Amniotic stem cell (primary cell): ENCODE data around the gene SPRED2.
A peak's percentile ranks its signal among the peaks of the same experiment; 100 is the strongest.

Experiments used
- DNase-seq: peaks from one replicate; lab custom pipeline; 2025; lab: John Stamatoyannopoulos, UW

Gene SPRED2

DNA sequence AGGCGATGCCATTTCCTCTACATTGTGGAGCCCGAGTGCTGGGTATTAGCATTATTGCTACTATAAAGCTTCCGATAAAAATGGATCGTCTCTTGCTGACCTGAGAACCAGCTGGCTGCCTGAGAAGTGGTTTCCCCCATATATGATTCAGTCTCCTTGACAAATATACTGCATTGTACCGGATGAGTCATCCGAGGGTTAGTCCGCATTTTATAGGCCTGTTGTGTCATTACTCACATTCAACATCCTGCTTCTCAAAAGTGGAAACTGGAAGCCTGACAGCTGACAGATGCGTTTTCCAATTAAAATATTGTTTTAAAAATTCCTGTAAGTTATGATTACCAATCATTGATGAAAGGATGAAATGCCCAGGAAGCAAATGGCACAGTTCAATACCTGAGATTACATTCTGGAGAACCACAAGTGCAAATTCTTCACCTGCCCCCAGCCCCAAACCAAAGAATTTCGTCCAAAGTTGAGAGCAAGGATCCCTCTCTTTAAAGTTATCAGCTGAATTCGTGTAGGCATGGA lies 65.7 kb downstream of the SPRED2 start:
- peak; percentile 85 for DNase-seq

DNA sequence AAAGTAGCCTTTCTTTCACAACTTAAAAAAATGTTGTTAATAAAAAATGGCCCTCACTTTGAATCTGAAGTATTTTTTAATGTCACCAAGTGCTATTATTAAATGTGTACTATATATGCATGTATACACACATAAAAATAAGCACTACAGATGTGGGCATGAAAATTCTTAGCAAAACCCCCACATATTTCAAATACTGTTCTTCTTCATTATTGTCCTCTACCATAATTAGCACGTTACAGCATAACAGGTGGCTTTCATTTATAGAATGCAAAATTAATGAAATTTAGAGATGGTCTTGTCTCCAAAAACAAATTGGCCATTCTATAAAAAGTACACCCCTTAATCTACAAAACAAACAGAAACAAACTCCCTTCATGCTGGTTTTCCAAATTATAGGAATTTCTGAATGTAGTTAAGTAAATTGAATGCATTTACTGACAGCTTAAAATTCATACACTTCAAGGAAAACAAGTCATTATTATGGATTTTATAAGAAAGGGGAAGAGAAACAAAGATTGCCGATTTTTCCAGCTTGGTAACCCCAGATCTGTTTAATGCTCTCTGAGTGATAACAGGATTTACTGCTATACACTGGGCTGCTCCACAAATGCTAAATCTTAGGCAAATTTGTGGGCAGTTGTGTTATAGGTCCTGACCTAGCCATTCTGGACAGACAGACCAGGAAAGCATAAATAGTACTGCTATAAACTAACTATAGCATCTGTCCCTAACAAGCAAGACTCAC lies 67.2 kb downstream of the SPRED2 start:
- DNase-seq: no peak

DNA sequence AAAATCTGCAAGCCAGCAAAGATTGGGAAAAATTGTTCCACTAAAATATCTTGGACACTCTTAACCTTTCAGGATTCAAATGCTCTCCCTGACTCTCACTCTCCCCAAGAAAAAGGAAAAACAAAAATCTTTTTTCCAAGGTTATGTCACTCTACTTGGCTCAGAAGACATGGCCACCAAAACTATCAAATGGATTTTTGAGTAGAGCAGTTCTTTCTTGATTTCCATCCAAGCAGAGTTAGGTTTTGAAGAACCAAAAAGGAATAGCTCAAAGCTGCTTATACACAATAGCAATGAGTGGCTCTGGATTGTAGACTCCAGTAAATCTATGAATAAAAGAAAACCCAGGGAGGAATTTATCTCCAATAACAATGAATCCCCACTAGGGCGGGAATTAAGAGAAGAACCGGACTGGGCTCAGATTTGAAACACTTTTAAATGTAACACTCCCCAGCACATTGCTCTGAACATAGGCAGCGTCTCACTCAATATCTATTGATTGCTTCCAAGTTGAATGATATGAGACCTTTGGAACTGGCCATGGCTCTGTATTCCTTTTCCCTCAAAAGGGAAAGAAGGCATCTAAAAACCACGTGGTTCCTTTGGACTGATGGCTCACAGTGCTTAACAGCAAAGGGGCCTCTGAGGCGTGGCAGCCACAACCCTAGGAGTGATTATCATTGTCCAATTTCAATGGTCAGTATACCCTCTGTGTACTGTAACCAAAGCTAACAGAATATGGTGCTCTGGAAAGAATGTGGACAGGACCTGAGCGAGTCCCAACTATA lies 68.3 kb downstream of the SPRED2 start:
- no peak for DNase-seq

DNA sequence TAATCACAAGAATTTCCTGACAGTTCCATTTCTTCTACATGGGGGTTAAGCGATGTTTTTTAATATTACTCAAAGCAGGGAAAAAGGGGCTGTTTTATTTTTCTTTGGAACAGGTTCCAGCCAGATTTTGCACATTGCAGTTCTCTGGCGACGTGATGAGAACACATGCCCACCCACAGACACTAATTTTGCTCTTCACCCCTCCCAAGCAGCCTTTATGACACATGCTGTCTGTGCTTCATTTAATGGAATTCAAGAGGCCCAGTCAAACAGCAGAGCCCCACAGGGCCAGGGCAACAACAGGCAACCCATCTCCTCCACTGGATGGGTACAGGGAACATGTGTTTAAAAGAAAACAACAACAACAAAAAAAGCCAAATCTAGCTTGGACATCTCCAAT lies 70.8 kb downstream of the SPRED2 start:
- DNase-seq: no peak

DNA sequence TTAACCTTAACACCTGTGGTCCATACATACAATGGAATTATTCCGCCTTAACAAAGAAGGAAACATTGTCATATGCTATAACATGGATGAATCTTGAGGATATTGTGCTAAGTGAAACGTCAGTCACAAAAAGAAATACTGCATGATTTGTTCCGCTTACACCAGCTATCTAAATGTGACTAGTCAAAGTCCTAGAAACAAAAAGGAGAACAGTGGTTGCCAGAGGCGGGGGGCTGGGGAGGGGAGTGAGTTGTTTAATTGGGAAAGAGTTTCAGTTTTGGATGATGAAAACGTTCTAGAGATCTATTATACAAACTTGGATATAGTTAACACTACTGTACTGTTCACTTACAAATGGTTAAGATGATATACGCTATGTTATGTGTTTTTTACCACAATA lies 72.0 kb downstream of the SPRED2 start:
- DNase-seq: no peak

DNA sequence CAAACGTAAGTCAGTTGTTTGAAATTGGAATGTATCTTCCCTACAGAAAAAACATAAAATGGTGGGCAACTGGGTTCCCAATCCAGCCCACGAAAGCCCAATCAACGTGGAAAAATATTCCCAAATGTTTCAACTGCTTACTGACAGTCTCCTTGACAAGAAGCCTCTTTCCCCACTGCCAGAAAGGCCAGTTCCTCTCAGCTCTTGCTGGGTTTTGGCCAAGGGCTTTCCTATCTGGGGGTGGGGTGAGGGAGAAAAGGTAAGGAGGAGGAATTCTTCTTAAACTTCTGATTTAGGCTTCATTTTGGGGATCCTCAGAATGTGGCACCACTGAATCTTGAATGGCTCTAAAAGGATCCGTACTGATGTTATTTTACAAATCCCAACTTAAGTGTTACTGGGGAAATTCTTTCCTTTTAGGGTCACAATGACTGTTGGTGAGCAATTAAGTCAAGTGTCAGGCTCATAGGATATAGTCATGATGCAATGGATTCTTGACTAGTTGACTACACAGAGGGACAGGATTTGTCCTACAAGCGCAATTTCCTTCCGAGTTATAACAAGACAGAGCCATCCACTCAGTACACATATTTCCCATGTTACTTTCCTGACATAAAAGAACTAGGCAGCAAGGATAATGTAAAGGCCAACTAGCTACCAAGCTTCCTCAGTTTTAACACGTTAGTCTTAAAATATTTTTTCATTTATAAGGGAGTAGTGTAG lies 73.6 kb downstream of the SPRED2 start:
- peak; percentile 57 for DNase-seq

DNA sequence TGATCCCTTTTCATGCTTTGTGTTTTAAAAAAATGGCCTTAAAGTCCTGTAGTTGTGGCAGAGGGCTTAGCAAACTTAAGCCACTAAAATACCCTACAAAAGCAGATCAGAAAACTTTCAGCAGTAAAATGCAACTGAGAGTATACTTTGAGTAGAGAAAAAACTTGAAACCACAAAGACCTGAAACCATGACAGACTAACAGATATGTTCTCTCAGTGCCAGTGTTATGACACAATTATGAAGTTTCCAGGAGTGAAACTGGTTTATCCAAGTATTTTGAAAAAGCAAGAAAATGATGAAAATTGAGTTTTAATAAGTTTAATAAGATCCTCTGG lies 74.5 kb downstream of the SPRED2 start:
- no peak for DNase-seq

DNA sequence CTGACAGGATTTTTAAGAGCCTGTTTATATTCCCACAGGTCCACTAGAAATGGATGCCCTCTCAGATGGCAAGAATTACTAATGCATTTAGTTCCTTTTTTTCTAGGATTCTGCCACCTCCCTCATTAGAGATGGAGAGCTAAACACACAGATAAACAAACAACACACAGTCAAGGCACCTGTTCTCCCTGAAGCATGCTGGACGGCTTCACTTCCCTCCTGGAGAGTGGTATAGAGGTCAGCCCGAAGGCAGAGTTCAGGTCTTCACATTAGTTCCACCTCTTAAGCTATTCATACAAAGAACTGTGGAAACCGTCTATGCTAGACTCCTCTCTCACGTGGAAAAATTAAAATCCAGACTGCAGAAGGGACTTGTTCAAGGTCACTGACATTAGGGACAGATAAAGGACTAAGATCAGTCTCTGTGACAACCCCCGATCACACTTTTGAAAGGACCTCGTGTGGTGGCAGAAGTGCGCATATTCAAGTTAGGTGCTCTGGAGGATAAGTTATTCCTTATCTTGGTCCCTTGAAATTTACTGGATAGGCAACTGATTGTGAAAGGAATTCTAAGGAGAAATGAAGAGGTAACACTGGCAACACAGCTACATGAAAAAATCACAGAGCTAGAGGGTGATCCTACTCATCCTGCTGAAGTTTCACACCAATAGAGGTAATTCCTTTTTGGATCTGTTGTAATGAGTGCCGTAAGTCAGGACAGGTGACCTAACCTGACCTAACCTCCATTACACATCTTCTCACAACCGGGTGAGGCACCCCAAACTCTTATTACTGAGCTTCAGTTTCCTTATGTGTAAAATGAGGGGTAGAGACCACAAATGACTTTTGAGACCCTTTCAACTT lies 75.1 kb downstream of the SPRED2 start:
- no peak for DNase-seq

DNA sequence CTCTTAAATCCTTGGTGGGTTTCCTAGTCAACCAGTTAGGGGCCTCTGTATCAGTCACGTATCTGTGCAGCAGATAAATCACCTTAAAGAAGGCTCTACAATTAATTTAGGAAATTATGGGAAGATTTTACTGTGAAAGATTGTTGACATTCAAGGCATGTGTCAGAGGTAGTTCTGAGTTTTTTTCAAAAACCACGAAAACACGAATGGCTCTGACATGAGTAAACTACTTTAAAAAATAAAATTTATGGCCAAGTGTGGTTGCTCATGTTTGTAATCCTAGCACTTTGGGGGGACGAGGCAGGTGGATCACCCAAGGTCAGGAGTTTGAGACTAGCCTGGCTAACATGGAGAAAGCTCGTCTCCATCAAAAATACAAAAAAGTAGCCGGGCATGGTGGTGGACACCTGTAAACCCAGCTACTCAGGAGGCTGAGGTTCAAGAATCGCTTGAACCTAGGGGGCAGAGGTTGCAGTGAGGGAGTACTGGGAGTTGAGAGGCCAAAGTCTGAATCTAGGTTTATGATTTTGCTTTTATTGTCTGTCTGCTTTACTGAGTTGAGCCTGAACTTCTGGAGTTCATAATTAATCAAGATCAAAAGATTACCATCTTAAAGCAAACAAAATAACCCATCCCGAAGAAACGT lies 77.1 kb downstream of the SPRED2 start:
- no peak for DNase-seq

DNA sequence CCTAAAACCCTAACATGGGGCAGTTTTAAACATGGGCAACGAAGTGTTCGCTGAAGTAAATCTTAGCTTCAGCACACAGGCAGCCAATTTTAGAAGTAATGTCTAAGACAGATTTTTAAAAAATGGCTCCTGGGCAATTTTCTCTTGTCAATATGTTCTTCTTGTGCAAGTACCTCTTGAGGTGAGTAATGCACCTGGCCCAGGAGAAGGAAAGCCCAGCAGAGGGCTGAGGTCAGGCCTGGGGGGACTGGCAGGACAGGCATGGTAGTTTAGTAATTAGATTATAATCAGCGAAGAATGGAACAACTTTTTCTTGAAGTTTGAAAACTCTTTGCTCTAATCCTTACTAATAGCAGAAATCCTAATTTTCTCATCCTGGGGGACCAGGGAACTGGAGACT lies 77.6 kb downstream of the SPRED2 start:
- no peak for DNase-seq

DNA sequence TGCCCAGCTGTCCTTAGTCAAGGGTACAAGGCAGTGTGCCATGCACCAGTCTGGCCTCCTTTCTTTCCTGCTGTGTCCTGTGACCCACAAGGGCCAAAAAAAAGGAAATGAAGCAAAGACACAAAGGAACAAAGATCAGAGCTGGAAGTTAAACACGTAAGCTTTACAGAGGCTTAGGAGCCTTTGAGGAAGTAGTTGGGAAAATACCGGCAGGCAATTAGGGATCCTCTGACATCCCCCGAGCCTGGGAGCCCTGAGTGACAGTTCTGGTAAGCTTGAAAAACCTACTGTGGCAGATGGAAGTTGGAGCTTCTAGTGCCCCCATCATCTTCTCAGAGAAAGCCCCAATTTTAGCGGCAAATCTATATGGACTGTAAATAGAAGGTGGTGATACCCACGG lies 78.5 kb downstream of the SPRED2 start:
- no peak for DNase-seq

DNA sequence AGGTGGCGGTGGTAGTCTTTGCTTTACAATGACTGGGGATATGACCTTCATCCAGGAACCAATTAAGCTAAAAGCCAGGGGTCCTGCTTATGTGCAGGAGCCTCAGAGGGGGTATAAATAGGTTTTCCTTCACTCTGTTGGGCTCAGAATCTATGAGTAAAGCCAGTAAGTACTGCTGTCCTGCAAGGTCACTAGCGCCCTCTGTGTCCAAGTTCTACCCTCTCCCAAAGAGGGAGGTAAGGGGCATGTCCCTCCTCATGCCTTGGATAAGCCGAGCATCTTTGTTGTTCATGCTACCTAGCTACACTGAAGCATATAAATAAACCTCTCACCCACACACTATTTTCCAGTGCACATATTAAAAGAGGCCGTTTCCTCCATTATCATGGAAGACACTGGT lies 79.4 kb downstream of the SPRED2 start:
- no peak for DNase-seq

DNA sequence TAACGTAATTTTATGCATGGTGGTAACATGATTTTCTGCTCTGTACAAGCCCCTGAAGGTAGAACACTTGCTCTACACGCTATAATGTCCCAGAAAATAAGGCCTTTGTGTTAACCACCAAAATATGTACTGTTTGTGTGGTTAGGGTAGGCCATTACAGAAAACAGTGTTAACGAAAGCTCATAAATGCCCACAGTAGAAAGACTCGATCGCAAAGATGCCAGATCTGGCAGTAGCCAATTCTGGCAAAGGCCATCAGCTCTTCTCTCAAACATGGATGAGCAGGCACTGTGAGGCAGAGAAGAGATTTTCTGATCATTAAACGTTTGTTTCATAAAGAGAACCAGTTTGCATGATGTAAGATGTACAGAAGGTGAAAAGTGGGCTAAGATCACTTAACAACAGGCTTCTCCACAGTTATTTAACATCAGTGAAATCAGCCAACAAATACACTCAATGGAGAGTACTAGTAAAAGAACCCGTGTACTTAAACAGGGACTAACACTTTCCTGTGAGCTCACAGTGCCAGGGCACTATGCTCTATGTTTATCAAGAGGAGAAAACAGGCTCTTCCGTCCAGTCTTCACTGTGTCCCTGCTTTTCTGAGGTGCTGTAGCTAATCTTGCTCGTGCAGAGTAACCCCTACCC lies 80.3 kb downstream of the SPRED2 start:
- DNase-seq: no peak

DNA sequence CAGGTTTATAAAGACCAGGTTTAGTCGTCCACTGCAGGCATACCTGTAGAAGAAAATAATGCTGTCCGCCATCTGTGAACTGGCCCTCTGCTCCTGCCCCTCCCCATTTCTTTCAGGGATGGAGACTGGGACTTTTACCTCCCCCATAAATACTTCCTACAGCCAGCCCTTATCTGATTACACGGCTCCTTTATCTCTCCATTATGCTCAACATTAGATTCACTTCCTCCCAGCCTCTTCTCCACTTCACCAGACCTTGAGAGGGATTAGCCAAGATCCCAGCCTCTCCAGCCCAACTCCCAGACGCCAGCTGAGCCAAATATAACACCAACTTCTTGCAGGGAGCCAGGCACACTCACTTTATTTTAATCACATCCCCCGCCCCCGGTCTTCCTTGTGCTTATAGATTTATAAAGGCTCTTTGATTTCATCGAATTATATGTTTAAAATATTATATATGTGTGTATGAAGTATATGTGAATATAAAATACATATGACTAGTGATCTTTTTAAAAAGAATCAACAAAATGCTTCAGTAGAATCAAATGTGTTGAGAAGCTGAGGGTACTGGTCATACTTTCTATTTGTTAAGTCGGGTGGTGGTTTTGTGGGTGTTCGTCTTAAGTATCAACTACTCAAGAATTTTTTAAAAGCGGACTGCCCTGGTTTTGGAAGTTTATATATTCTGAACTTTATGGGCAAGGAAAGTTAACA lies 81.0 kb downstream of the SPRED2 start:
- no peak for DNase-seq

DNA sequence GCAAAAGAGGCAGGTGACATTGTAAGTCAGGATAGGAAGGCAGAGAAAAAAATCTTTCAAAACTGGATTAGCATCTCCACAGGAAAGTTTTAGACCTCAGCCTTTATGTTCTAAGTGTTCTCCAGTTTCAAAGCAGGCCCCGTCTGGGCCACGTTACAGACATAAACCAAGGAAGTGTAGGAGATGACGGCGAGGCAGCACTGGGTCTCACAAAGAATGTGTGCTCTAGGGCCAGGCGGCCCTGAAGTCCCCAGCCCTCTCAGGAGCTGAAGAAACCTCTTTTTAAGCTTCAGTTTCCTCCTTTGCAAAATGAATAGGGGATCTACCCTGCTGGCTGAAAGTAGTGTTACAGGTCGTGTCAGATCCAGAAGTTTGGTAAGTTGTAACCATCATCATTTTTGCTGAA lies 81.7 kb downstream of the SPRED2 start:
- DNase-seq: no peak

DNA sequence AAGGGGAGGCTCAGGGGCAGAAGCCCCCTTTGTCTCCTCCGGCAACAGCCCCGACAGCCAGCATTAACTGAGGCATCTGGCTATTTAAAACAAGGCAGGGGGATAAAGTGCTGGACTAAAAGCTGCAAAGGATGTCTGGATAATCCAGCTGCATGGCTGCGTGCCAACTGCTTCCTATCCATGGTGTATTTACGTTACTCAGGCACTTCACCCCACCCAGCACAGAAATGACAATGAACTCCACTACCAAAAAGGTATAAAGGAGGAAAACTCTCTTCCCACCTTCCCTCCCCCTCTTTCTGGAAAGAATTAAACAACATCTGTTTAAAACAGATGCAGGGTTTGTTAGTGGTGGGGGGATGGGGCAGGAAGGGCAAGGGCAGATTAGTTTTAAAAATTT lies 82.5 kb downstream of the SPRED2 start:
- peak; percentile 8 for DNase-seq

DNA sequence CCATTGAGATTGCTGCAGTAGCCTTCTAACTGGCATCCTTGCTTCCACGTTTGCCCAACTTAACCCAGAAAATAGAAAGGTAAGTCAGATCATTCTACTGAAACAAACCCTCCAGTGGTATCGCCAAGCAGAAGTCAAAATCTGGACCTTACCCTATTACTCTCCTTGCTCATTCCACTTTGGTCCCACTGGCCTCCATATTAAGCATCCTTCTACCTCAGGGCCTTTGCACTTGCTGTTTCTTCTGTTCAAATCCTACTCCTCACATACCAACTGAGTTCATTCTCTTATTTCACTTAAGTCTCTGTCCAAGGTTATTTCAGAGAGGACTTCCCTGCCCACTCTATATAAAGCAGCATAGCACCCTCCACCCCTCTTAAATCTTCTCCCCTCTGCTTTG lies 84.5 kb downstream of the SPRED2 start:
- no peak for DNase-seq

DNA sequence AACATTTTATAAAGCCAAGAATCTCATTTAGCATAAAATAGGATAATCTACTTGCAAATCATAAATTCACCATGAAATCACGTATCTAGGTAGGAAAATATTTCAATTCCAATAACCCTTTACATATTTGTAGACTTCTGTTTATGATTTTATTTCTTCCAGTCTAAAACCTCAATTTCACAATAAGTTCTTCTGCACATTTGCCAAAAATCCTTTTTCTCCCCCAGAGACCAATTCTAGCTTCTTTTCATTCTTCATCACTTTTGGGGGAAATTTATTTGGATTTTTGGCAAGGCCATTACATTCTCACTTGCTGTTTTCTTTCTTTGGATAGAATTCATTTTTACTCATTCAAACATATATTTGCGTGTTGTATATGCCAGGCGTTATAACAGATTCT lies 86.8 kb downstream of the SPRED2 start:
- DNase-seq: no peak

DNA sequence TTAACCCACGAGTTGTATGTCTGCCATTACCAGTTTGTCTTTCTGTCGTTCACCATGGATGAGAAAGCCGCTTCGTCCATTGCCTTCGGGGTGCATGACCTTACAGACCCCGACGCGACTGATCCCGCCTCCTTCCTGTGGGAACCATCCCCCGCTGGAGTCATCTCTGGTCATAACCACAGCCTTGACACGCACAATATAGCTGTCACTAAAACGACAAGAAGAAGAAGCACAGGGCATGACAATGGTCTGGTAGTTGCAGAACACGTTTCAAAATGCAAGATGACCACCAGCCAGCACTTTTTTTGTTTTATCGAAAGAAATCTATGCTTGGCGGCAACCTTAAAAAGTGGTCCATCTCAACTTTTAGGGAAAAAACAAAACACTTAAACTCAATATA lies 87.7 kb downstream of the SPRED2 start:
- DNase-seq: no peak

DNA sequence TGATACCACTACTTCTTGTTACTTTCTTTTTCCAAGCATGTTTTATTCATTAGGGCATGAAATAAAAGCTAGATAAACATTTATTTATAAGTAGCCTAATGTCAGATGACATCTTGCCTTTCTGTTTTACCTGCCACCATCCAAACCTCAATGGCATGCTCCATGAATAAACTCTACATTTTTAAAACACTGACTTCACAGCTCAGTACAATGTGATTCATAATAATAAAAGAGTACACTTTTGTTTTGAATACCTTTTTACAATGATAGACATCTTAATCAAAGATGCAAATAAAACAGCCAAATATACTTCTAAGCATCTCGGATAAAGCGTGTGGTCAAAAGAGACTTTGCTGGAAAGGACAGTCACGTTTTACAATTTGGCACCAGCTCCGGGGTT lies 88.2 kb downstream of the SPRED2 start:
- no peak for DNase-seq
